ENCODE measurements around the gene MED8.
A peak's percentile ranks its signal among the peaks of the same experiment; 100 is the strongest.
"Not testable (repeated sequence)": the region's sequence is repeated elsewhere in the genome, so short reads cannot be mapped to it uniquely, and the experiment has no call there.

The MED8 gene

DNA sequence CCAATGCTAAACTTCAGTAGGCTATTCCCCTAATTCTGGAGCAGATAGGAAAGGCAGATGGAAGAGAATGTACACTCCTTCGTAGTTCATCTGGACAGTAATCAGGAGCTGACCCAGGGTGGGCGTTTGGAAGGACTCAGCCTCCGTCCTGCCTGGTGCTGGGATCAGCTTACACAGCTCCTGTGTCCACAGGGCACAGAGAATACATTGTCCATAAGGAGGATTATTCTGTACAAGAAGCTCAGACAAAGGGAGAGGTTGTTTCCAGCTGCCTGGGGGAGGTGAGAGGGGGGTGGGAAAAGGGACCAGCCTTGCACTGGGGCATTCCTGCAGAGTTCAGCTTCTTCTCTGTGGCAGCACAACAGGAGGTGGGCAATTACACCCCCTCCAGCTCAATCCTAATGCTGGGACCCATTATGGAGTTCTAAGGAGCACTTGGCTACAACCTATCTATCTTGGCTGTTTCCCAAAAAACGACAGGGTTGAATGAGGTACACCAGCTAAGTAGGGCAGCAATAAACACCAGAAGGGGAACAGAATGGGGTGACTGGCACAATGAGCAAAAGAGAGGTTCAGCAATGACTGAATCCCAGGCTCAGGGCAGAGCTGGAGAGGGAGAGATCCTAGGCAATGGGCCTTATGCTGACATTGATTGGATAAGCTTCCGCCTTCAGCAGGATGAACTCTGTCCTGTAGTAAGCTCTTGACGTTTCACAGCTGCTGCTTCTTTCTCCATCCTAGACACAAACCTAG lies 7.4 kb downstream of the MED8 start:
- DNase-seq = no peak

DNA sequence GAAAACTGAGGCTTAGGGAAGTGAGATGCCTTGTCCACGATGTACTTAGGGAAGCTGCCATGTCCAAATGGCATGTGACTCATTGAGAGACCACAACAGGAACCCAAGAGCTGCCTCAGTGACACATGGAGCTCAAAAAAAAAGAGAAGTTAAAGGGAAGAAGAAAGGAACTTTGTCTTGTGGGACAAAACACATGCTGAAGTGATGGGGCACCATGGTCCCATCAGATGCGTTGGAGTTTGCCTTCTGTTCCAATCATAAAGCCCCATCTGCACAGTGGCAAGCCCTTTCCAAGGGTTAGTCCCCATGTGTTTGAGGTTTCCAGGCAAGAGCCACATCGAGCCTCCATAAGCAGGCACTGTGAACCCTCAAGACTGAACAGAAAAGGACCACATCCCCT lies 8.0 kb downstream of the MED8 start:
- DNase-seq = no peak

GRCh38 chr1:43379476-43379875 lies 10.1 kb downstream of the MED8 start:
- DNase-seq = no peak

DNA sequence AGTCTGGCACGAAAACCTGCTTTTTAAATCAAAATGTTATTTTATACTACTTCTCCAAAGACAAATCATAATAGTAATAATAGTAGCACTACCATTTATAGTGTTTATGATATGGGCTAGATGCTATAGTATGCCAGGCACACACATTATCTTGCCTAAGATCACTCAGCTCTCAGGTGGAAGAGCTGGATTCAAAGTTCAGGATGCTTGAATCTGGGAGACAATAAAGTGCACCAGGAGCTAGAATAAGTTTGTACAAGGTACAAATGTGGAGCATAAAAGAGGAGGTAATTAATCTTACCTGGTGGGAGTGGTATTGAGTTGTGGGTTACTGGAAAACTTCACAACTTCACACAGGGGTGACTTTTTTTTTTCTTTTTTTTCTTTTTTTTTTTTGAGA lies 11.8 kb downstream of the MED8 start:
- DNase-seq = no peak

GRCh38 chr1:43376723-43377235 lies 12.8 kb downstream of the MED8 start:
- no peak for DNase-seq

DNA sequence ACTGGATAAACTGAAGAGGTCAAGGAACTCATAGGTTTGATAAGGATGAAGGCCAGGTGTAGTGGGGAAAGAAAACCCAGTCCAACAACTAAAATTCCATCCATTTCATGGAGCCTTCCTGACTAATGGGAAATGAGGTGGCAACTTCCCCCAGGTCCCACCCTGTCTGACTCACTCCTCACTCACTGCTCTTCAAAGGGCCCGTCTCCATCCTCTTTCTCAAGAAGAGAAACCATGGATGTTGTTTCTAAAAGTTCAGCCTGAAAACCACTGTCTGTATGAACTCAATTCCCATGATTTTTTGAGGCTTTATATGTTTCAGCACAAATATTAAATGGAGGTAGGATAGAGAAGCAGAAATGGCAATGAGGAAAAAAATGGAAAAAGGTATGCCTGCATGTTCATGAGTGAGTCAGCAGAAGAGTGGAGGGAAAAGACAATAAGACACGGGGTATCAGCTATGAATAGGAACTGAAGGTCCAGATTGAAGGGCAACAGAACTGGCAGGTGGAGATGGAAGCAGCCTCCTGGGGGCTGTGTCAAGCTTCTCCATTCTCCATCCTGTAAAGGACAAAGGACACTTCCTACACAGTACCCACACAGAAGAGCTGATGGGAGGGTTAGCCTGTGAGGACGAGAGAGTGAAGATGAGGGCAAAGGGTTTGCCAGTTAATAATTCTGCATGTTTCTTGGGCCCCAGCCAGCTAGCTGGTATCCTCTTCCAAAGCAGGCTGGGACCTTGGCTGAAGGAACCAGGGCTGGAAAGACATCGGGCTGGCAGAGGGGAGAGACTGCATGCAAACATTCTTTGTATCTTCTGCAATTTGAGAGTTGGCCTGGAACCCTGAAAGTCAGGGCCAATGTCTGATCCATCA lies 16.3 kb downstream of the MED8 start:
- peak in 1 of 2 experiments; percentile 66 for DNase-seq

- no peak for DNase-seq
Observed at GRCh38 chr1:43372172-43372571, 17.4 kb downstream of the MED8 start.

DNA sequence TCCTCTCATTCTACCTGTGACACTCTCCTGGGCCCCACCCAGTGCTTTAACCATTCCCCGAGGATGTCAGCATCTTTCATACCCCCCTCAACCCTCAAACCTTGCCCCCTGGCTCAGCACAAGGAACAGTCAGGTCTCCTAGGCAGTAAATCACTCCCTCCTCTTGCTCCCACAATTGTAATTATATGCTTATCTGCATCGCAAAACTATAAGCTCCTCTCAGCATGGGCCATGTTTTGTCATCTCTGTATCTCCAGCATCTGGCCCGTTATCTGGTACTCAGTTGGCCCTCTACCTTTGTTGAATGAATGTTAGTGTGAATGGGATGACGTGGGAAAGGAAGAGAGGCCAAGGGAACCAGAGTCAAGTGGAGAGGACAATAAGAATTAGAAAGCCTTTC lies 19.0 kb downstream of the MED8 start:
- DNase-seq = no peak

GRCh38 chr1:43369779-43370178 lies 19.8 kb downstream of the MED8 start:
- DNase-seq = not testable (repeated sequence)

DNA sequence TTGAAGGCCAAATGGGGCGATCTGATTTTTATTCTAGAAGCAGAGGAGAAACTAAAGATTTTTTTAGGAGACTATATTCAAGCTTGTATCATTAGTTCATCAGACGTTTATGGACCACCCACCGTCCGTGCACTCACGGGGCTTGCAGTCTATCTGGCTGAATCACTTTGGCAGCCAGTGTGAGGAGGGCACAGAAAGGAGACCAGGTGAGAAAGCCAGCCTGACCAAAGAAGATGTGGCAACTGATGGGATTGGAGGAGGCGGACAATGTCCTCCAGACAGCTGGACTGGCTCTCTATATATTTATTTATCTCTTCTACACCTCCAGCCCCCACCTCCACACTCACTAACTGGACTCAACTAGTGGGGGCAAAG lies 21.0 kb downstream of the MED8 start:
- no peak for DNase-seq

GRCh38 chr1:43367904-43368645 lies 21.5 kb downstream of the MED8 start, which contains the start of gene ELOVL1:
ELOVL1 (minus strand) TSS chr1:43368011; CDS start chr1:43365609, 2,402 bp downstream.
- DNase-seq = peak; percentile 68 to 90

GRCh38 chr1:43367026-43367903 lies 22.3 kb downstream of the MED8 start:
- peak; percentile 48 to 49 for DNase-seq

- no peak for DNase-seq
Observed at GRCh38 chr1:43366601-43367025, 23.0 kb downstream of the MED8 start.

DNA sequence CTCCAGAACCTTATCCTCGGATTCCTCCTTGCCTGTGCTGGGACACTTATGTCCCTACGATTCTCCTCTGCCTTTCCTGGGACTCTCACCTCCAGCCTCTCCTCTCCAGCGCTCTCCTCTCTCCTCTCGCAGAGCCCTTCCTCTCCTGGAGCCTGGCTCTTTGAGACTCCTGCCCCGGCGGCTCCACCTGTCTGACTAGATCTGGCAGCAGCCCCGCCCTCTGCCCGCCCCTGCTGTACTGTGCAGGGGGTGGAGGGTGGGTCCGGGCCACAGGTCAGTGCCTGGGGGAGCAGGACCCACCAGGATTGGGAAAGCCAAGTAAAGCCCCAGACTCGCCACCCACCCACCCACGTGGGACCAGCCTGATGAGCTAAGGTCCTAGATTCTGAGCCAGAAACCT lies 23.4 kb downstream of the MED8 start:
- no peak for DNase-seq

- no peak for DNase-seq
Observed at GRCh38 chr1:43365678-43366077, 23.9 kb downstream of the MED8 start.

DNA sequence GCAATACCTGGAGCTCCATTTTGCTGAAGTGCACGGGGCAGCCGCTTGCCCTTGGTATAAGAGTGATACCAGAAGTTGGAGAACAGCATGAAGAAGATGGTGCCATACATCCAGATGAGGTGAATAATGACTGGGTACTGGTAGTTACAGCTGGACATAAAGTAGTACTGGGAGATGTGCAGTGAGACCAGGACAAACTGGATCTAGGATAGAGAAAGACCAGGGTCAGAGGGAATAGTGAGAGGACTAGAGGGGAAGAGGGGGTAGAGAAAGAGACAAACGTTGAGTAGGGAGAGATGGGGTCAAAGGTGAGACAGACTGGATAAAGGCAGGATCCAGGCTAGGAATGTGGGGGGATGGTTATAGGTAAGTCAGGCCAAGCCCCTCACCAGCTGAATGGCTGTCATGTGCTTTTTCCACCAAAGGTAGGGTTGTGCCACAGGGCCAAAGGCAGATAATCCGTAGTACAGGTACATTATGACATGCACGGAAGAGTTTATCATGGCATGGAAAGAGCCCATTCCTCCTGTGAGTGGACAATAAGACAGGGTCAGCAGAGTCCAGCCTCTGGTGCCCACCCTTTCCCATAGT lies 25.6 kb downstream of the MED8 start:
- no peak for DNase-seq

DNA sequence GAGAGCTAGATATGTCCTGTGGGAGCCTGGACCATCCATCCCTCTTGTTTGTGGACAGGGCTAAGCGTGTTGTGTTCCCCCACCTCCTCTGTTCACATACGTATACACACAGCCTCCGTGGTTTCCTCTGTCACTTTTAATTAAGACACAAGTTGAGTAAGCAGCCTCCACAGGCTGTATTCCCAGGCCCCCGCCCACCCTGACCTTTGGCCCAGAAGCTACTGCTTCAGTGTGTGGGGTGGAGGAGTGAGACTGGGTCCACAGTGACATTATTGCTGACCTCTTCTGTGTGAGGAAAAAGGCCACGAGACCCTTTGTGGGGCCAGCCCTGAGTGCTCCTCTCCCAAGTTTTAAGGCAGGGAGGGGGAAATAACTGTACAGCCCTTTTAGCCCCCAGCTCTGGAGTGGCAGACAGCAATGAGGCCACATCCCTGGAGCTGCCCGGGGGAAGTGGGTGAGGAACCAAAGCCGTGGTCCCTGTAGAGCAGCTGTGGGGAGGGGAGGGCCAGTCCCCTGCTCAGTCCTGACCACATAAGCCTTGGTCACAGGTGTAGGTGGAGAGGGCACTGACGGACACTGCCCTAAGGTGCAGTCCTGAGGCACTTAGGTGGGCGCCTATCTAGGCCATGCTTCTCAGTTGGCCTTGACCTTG lies 26.2 kb downstream of the MED8 start:
- no peak for DNase-seq

DNA sequence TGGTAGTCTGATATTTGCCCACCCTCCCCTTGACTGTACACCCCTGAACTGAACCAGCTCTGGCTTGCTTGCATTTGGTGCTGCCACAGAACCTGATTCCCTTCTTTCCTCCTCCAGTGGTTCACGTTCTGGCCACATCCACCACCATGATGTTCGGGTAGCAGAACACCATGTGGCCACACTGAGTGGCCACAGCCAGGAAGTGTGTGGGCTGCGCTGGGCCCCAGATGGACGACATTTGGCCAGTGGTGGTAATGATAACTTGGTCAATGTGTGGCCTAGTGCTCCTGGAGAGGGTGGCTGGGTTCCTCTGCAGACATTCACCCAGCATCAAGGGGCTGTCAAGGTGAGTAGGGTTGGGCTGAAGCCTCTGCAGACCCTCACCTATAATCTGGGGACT lies 29.0 kb downstream of the MED8 start:
- DNase-seq = no peak

GRCh38 chr1:43359696-43360095 lies 29.9 kb downstream of the MED8 start:
- no peak for DNase-seq

DNA sequence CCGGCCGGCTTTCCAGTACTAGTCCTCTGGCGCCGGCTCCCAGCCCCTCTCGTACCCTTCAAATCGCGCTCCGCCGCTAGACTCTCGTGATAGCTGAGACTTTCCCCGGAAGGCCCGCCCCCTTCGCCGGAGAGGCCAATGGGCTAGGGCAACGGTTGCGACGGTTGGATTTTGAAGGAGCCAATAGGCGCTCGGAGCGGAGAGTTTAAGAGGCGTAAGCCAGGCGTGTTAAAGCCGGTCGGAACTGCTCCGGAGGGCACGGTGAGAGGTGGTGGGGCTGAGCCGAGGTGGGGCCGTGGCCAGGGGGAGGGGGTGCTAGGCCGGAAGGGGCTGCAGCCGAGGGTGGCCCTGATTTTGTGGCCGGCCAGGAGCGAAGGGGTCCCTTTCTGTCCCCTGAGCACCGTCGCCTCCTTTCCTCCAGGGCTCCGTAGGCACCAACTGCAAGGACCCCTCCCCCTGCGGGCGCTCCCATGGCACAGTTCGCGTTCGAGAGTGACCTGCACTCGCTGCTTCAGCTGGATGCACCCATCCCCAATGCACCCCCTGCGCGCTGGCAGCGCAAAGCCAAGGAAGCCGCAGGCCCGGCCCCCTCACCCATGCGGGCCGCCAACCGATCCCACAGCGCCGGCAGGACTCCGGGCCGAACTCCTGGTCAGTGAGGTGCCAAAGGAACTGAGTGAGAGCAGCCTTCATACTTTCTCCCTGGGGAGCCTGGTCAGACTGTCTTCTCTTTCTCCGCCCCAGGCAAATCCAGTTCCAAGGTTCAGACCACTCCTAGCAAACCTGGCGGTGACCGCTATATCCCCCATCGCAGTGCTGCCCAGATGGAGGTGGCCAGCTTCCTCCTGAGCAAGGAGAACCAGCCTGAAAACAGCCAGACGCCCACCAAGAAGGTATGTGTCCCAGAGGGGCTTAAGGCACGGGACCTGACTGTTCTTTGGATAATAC lies 30.6 kb downstream of the MED8 start, which contains the start of gene CDC20:
TSS of gene CDC20 (plus strand) at position 236 of the 948 bp plus-strand sequence. CDS start at position 471, 235 bp downstream.
- DNase-seq = peak; percentile 98 to 99
